H1 (cell line): ENCODE measurements around the gene ATP9B. TPM values are rescaled to one million over a fixed set of nuclear protein-coding genes. Genes with fewer than 3 reads are reported as not detected.

Experiments
- CTCF ChIA-PET: fragments of 300-600 bp; sonication (Branson Sonifier 250); formaldehyde crosslinking; loops from one replicate; lab custom pipeline; 2021; ENCODE audit not compliant: partially characterized antibody; lab: Charles Lee
- POLR2A ChIA-PET: fragments of 300-600 bp; sonication (Branson Sonifier 250); formaldehyde crosslinking; loops from one replicate; lab custom pipeline; 2021; ENCODE audit warnings: inconsistent platforms; ENCODE audit not compliant: partially characterized antibody; lab: Charles Lee
- DNase-seq, 2 experiments: peaks; one replicate each; pipeline versions ENCODE4 v3.0.0 to v3.0.0-alpha.2; 2010 to 2022; ENCODE audit warnings: low spot score in 2 of 2, low read depth in 1 of 2, mixed read lengths in 1 of 2
- FAIRE-seq: peaks from 2 replicates; lab custom pipeline; 2011; peaks lifted over from hg19 to GRCh38; lab: Jason Lieb, UNC
- H2AFZ ChIP-seq: 2 replicates; pipeline ENCODE4 v1.8.1; 2012; ENCODE audit warnings: low read length, inconsistent platforms
- H2AK5ac ChIP-seq: 2 replicates; pipeline ENCODE4 v1.6.1; 2013; ENCODE audit warnings: low read depth, low read length
- H2BK120ac ChIP-seq: replicated peaks from 2 replicates; pipeline ENCODE3; 2013; ENCODE audit warnings: low read depth, low read length, inconsistent platforms
- H2BK12ac ChIP-seq: 2 replicates; pipeline ENCODE4 v1.6.1; 2013; ENCODE audit warnings: low read depth, low read length
- H2BK15ac ChIP-seq: 2 replicates; pipeline ENCODE4 v1.6.1; 2013; ENCODE audit warnings: low read length
- H2BK20ac ChIP-seq: 2 replicates; pipeline ENCODE4 v1.6.1; 2013; ENCODE audit warnings: low read length
- H2BK5ac ChIP-seq: 2 replicates; pipeline ENCODE4 v1.6.1; 2013; ENCODE audit warnings: low read depth, low read length
- H3K14ac ChIP-seq: 2 replicates; pipeline ENCODE4 v1.6.1; 2013; ENCODE audit warnings: inconsistent platforms; ENCODE audit not compliant: insufficient read length
- H3K18ac ChIP-seq: 2 replicates; pipeline ENCODE4 v1.6.1; 2013; ENCODE audit warnings: low read length; ENCODE audit errors: extremely low read depth
- H3K23ac ChIP-seq: 2 replicates; pipeline ENCODE4 v1.6.1; 2013; ENCODE audit warnings: inconsistent platforms; ENCODE audit not compliant: insufficient read length
- H3K23me2 ChIP-seq: 2 replicates; pipeline ENCODE4 v1.6.1; 2013; ENCODE audit warnings: low read depth, low read length
- H3K27ac ChIP-seq: 2 replicates; pipeline ENCODE4 v1.6.1; 2011; ENCODE audit warnings: low read depth, low read length, inconsistent platforms
- H3K27me3 ChIP-seq, 4 experiments: replicated peaks in 1 of 4; 1 replicate in 1 of 4; 2 replicates in 3 of 4; pipeline versions ENCODE4 v1.6.1 to v1.8.1; 2011 to 2013; ENCODE audit warnings: low read length in 3 of 4, mild to moderate bottlenecking in 3 of 4, inconsistent platforms in 2 of 4, mixed read lengths in 2 of 4, moderate library complexity in 1 of 4; ENCODE audit not compliant: control insufficient read depth in 3 of 4, insufficient read depth in 3 of 4; ENCODE audit errors: extremely low read depth in 1 of 4
- H3K36me3 ChIP-seq, 4 experiments: 2 replicates each; pipeline versions ENCODE4 v1.6.1 to v1.8.1; 2011 to 2013; ENCODE audit warnings: mild to moderate bottlenecking in 4 of 4, low read length in 3 of 4, moderate library complexity in 2 of 4, control low read depth in 1 of 4, inconsistent platforms in 1 of 4; ENCODE audit not compliant: insufficient read depth in 4 of 4, control insufficient read depth in 2 of 4
- H3K4ac ChIP-seq: replicated peaks from 2 replicates; pipeline ENCODE3; 2013; ENCODE audit warnings: low read length, low read depth, mixed read lengths, inconsistent platforms; ENCODE audit not compliant: insufficient read length
- H3K4me1 ChIP-seq, 4 experiments: replicated peaks in 1 of 4; 1 replicate in 1 of 4; 2 replicates in 3 of 4; pipeline versions ENCODE4 v1.6.1 to v1.8.1; 2011 to 2013; ENCODE audit warnings: low read length in 3 of 4, inconsistent platforms in 2 of 4, mixed read lengths in 1 of 4; ENCODE audit not compliant: insufficient read depth in 4 of 4, control insufficient read depth in 3 of 4
- H3K4me2 ChIP-seq, 2 experiments: 2 replicates each; pipeline versions ENCODE4 v1.6.1 to v1.8.1; 2011 to 2013; ENCODE audit warnings: low read depth in 2 of 2, low read length in 2 of 2, control low read depth in 1 of 2, inconsistent platforms in 1 of 2, mild to moderate bottlenecking in 1 of 2; ENCODE audit not compliant: insufficient read depth in 1 of 2
- H3K4me3 ChIP-seq, 4 experiments: fragments of 200-600, 300-600 bp in 1 of 4; sonication (generic), shearing (Covaris generic), sonication (Bioruptor Twin) in 1 of 4; 2 replicates each; pipeline versions ENCODE4 v1.5.1 to v1.8.1; 2011 to 2016; ENCODE audit warnings: low read length in 4 of 4, low read depth in 3 of 4, control low read depth in 2 of 4, inconsistent platforms in 2 of 4, mild to moderate bottlenecking in 2 of 4, mixed read lengths in 1 of 4, moderate library complexity in 1 of 4; ENCODE audit not compliant: insufficient read depth in 2 of 4; ENCODE audit errors: extremely low read depth in 1 of 4
- H3K56ac ChIP-seq: replicated peaks from 2 replicates; pipeline ENCODE3; 2013; ENCODE audit warnings: low read depth, mild to moderate bottlenecking, mixed read lengths, low read length, inconsistent platforms; ENCODE audit not compliant: insufficient read length
- H3K79me1 ChIP-seq: 2 replicates; pipeline ENCODE4 v1.6.1; 2013; ENCODE audit warnings: low read depth, low read length, control low read depth
- H3K79me2 ChIP-seq, 2 experiments: 2 replicates each; pipeline versions ENCODE4 v1.6.1 to v1.8.1; 2012 to 2013; ENCODE audit warnings: low read length in 2 of 2, mild to moderate bottlenecking in 2 of 2, inconsistent platforms in 1 of 2; ENCODE audit not compliant: insufficient read depth in 2 of 2, control insufficient read depth in 1 of 2
- H3K9ac ChIP-seq, 4 experiments: replicated peaks in 1 of 4; 1 replicate in 1 of 4; 2 replicates in 3 of 4; pipeline versions ENCODE4 v1.6.1 to v1.8.1; 2011 to 2013; ENCODE audit warnings: low read depth in 3 of 4, low read length in 3 of 4, control low read depth in 2 of 4, mild to moderate bottlenecking in 2 of 4, moderate library complexity in 2 of 4, inconsistent platforms in 1 of 4; ENCODE audit errors: extremely low read depth in 1 of 4
- H3K9me3 ChIP-seq, 2 experiments: 2 replicates each; pipeline versions ENCODE4 v1.6.1 to v1.8.1; 2012 to 2013; ENCODE audit warnings: mild to moderate bottlenecking in 2 of 2, moderate library complexity in 2 of 2, control low read depth in 1 of 2, inconsistent platforms in 1 of 2, low read depth in 1 of 2, low read length in 1 of 2, mixed read lengths in 1 of 2; ENCODE audit not compliant: insufficient read depth in 2 of 2
- H4K20me1 ChIP-seq, 2 experiments: replicated peaks in 1 of 2; 2 replicates each; pipeline versions ENCODE3 to v1.8.1; 2011 to 2013; ENCODE audit warnings: inconsistent platforms in 2 of 2, low read length in 2 of 2, mild to moderate bottlenecking in 1 of 2; ENCODE audit not compliant: insufficient read depth in 2 of 2, control insufficient read depth in 1 of 2
- H4K5ac ChIP-seq: 2 replicates; pipeline ENCODE4 v1.6.1; 2013; ENCODE audit warnings: low read length, low read depth, mixed read lengths, inconsistent platforms; ENCODE audit not compliant: insufficient read length
- H4K8ac ChIP-seq: 2 replicates; pipeline ENCODE4 v1.8.0; 2013; ENCODE audit warnings: mild to moderate bottlenecking, moderate library complexity, low read length, inconsistent platforms; ENCODE audit not compliant: insufficient read depth; ENCODE audit errors: extremely low read depth
- H4K91ac ChIP-seq: replicated peaks from 2 replicates; pipeline ENCODE3; 2013; ENCODE audit warnings: low read length, mixed read lengths, inconsistent platforms; ENCODE audit not compliant: insufficient read length
- EZH2 ChIP-seq: fragments of 200-600 bp; sonication (generic); IDR thresholded peaks from 2 replicates; pipeline ENCODE4 v1.7.1; 2012; ENCODE audit warnings: low read depth, mild to moderate bottlenecking, moderate library complexity, low read length, inconsistent platforms; ENCODE audit not compliant: severe bottlenecking
- RBBP5 ChIP-seq: IDR thresholded peaks from 2 replicates; pipeline ENCODE4 v1.7.1; 2012; ENCODE audit warnings: low read depth, mild to moderate bottlenecking, inconsistent platforms, low read length, moderate library complexity, borderline replicate concordance
- RFX5 ChIP-seq: IDR thresholded peaks from 2 replicates; pipeline ENCODE4 v1.6.1; 2011; ENCODE audit warnings: low read depth, low read length, improper control_type of control experiment, borderline replicate concordance
- RXRA ChIP-seq: IDR thresholded peaks from 2 replicates; pipeline ENCODE4 v1.6.1; 2011; ENCODE audit warnings: low read depth, mild to moderate bottlenecking, low read length, moderate library complexity; ENCODE audit not compliant: insufficient read depth
- SIX5 ChIP-seq: IDR thresholded peaks from 2 replicates; pipeline ENCODE4 v1.6.1; 2011; ENCODE audit warnings: mild to moderate bottlenecking, low read depth, low read length
- TCF12 ChIP-seq: IDR thresholded peaks from 2 replicates; pipeline ENCODE4 v1.6.1; 2011; ENCODE audit warnings: low read depth, mild to moderate bottlenecking, low read length
- WGBS, 2 experiments: shearing (Covaris generic) in 1 of 2; methylation state at CpG; one replicate each; pipeline versions ENCODE4 v1.1.6 to v1.1.7; 2013 to 2015; ENCODE audit warnings: low lambda C conversion rate in 2 of 2, mixed read lengths in 2 of 2, inconsistent platforms in 1 of 2, low coverage in 1 of 2, missing lambda C conversion rate in 1 of 2; ENCODE audit not compliant: insufficient replicate concordance in 2 of 2, insufficient coverage in 1 of 2, insufficient read length in 1 of 2; ENCODE audit errors: extremely low coverage in 1 of 2, missing lambda C conversion rate in 1 of 2; 5-methylcytosine and 5-hydroxymethylcytosine counted together
- polyA plus RNA-seq, 7 experiments: library from polyadenylated mRNA; depleted of rRNA in 3 of 7; stranded (reverse) in 5 of 7; unstranded in 2 of 7; fragments of >200 nt in 5 of 7; fragments of 200-250 nt in 2 of 7; gene quantifications; 1 replicate in 5 of 7; 2 replicates in 1 of 7; 4 replicates in 1 of 7; pipeline versions ENCODE4 v1.2.1 to v1.2.3, GENCODE V29; 2011 to 2013; ENCODE audit warnings: missing spikeins in 2 of 7, mixed read lengths in 2 of 7
- total RNA-seq: library from RNA; stranded (reverse); fragmentation: NEBNext Ultra II Directional; extraction: Animal tissue kit (Norgen Biotek cat#: 25700); gene quantifications from 2 replicates; pipeline ENCODE4 v1.2.1, GENCODE V29; 2021
- TF ChIP-seq, protein P1 (sequence below): IDR thresholded peaks from 2 replicates; pipeline ENCODE4 v1.6.1; 2012; ENCODE audit warnings: low read length, inconsistent platforms
- TF ChIP-seq, protein P2 (sequence below): IDR thresholded peaks from 2 replicates; pipeline ENCODE4 v1.6.1; 2012; ENCODE audit warnings: inconsistent platforms

The ATP9B gene
- total and polyA plus RNA-seq, 2 of the 8 experiments (the other 6 are each of a cell fraction or from before 2014, with no cell fraction given): 15.1 to 21.7 TPM

DNA sequence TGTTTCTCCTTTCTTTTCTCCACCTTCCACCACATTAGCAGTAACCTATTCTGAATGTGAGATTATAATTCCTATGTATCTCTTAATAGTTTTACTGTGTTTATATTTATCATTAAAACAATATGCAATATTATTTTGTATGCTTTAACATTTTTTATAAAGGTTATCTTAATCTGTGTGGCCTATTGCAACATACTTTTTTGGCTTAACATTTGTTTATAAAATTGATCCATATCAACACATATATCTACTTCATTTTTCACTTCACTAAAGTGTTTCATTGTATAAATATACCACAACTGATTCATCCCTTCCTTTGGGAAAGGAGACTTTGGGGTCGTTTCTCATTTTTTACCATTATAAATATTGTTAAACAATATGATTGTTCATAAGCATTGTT lies 48.6 kb downstream of the ATP9B start:
- no peak overlapping the region for H3K23ac ChIP-seq
- CTCF ChIA-PET: no interaction called here
- peaks cover 0 to 7% (median 0%) of the 10 kb centered on the region in 4 experiments; a peak in 2 of 8 replicates for H3K36me3 ChIP-seq
- no peaks in the 10 kb centered on the region for H3K79me2 ChIP-seq
- H2AFZ ChIP-seq: no peak overlapping the region
- H2BK5ac ChIP-seq: no peak overlapping the region
- H3K27me3 ChIP-seq: no peaks in the 10 kb centered on the region
- no peak for TF ChIP-seq RBBP5
- no peak for TF ChIP-seq RFX5
- TF ChIP-seq, protein P1, sequence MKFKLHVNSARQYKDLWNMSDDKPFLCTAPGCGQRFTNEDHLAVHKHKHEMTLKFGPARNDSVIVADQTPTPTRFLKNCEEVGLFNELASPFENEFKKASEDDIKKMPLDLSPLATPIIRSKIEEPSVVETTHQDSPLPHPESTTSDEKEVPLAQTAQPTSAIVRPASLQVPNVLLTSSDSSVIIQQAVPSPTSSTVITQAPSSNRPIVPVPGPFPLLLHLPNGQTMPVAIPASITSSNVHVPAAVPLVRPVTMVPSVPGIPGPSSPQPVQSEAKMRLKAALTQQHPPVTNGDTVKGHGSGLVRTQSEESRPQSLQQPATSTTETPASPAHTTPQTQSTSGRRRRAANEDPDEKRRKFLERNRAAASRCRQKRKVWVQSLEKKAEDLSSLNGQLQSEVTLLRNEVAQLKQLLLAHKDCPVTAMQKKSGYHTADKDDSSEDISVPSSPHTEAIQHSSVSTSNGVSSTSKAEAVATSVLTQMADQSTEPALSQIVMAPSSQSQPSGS: no peak
- TF ChIP-seq EZH2: no peak
- TF ChIP-seq TCF12: no peak
- TF ChIP-seq SIX5: no peak
- TF ChIP-seq, protein P2, sequence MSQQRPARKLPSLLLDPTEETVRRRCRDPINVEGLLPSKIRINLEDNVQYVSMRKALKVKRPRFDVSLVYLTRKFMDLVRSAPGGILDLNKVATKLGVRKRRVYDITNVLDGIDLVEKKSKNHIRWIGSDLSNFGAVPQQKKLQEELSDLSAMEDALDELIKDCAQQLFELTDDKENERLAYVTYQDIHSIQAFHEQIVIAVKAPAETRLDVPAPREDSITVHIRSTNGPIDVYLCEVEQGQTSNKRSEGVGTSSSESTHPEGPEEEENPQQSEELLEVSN: no peak
- no peak for TF ChIP-seq RXRA
- TF ChIP-seq, all 59 proteins: peak for 0
- H3K79me1 ChIP-seq: no peaks in the 10 kb centered on the region
- no peaks in the 10 kb centered on the region for H3K23me2 ChIP-seq
- H3K14ac ChIP-seq: no peak overlapping the region
- no peak overlapping the region for H2BK20ac ChIP-seq
- no peak overlapping the region for H3K4ac ChIP-seq
- no peak overlapping the region for H2BK12ac ChIP-seq
- H3K18ac ChIP-seq: no peak overlapping the region
- H3K9me3 ChIP-seq: no peaks in the 10 kb centered on the region
- no peak overlapping the region for H3K4me2 ChIP-seq
- no peak for FAIRE-seq
- no peak for DNase-seq
- H4K91ac ChIP-seq: no peak overlapping the region
- POLR2A ChIA-PET: interaction anchor here (0.6 kb wide), 1 partner anchor 9 kb away, joined by 3 read pairs; no protein-coding TSS in a partner anchor
- H3K4me1 ChIP-seq: no peaks in the 10 kb centered on the region
- H4K20me1 ChIP-seq: no peaks in the 10 kb centered on the region
- 100% methylated on average over 1 of the region's 1 CpG; no CpG with 5 or more reads in 1 of the 2 experiments for WGBS, 2 experiments
- no peak overlapping the region for H3K4me3 ChIP-seq
- no peak overlapping the region for H2BK15ac ChIP-seq
- H4K8ac ChIP-seq: no peak overlapping the region
- no peak overlapping the region for H2AK5ac ChIP-seq
- H4K5ac ChIP-seq: no peak overlapping the region
- H3K56ac ChIP-seq: no peak overlapping the region
- H3K9ac ChIP-seq: no peak overlapping the region
- H2BK120ac ChIP-seq: no peak overlapping the region
- H3K27ac ChIP-seq: no peak overlapping the region
